HG02798 (cell line): ENCODE results near the gene GABRA4.

ENCODE experiments used
- ATAC-seq: cut with Tn5 transposase; IDR thresholded peaks from one replicate; pipeline ENCODE4 v1.9.1; 2021; ENCODE audit warnings: mild to moderate bottlenecking; ENCODE audit not compliant: unreplicated experiment, poor library complexity

Gene GABRA4

DNA sequence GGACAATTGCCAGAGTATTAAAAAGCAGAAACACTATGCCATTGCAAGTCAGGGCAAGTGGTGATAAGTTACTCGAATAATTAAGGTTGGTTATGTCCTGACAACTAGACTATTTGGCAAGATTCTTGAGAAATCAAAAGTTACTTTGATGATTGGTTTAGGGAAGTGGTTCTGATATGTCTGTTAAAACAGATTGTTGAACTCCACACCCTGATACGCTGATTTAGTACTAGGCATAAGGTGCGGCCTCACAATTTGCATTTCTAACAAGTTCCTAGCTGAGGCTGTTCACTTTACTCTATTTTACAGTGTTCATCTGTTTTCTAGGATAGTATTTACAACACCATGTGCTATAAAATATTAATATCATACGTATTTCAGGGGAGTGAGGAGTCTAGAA, 12.5 kb downstream of the GABRA4 start:
- ATAC-seq, result no peak

DNA sequence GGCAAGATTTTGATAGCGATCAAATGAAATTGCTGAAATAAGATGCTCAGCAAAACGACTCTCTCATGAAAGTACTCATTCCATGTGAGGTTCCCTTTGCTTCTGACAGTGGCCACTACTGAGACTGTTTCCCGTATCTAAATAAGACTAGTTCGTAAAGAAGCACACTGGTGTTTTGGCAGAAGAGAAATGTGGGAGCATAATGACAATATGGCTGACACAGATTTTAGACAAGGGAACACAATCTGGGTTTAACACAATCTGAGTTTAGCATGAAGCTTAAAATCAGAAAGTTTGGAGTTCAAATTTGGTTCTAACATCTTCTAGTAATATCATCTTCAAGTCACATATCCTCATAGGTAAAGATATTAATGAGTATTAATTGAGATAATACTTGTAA, 13.7 kb downstream of the GABRA4 start:
- ATAC-seq, result no peak

DNA sequence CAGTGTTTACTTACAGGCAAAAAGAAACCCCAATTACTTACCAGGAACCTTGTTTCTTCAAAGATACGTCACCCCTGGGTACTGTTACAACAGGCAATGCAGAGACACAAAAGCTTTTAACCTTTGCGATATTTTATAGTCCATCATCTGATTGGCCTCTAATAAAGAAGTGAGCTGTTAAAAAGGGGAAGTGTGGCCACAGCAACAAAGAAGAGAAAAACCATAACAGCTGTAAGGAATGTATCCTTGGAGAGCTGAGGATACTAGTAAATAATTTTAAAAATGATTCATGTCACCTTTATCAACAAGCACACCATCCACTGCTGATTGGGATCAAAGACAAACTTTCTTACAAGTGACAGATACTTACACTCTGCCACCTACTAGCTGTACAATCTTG, 14.1 kb downstream of the GABRA4 start:
- ATAC-seq, result no peak

DNA sequence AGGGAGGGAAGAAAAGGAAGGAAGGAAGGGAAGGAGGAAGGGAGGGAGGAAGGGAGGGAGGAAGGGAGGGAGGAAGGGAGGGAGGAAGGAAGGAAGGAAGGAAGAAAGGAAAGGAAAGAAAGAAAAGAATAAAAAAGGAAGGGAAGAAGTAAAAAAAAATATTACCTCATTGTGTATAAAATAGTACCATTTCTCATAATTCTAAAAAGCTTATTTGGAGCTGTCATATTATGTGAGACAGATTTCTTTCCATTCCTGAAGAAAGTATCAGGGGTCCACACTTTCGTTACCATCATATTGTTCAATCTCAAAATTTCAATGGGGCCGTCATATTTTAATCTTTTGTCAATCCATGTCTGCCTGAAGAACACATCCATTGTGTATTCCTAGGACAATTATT, 16.1 kb downstream of the GABRA4 start:
- ATAC-seq, result no peak

DNA sequence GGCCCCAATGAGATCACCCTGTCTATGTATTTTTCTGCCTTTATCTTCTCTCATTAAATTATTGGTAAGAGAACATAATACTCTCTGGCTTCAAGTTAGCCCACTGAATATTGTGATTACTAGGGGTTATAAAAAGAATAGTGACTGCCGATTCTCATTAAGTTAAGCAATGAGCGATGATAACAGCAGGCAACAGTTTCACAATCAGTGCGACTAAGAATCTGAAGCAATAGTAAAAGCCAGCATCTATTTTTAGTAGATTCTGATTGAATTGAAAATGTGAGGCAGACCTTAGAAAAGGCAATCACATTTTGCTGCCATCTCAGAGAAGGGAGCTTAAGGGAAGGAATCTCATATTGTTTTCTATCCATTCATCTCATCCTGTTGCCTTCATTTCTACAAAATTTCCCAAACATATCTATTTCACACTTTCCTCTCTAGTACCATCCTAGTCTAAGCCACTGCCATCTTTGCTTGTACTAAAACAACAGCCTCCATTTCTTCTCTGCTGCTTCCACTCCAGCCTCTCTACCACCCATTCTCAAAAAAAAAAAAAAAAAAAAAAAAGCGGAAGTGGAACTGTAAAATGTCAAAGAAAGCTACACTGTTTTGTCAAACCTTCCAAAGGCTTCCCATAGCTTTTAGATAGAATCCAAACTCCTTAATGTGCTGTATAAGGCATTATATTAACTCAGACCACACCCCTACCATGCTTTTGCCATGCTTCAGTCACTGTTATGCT, 17.4 kb downstream of the GABRA4 start:
- ATAC-seq, result peak; percentile 68

DNA sequence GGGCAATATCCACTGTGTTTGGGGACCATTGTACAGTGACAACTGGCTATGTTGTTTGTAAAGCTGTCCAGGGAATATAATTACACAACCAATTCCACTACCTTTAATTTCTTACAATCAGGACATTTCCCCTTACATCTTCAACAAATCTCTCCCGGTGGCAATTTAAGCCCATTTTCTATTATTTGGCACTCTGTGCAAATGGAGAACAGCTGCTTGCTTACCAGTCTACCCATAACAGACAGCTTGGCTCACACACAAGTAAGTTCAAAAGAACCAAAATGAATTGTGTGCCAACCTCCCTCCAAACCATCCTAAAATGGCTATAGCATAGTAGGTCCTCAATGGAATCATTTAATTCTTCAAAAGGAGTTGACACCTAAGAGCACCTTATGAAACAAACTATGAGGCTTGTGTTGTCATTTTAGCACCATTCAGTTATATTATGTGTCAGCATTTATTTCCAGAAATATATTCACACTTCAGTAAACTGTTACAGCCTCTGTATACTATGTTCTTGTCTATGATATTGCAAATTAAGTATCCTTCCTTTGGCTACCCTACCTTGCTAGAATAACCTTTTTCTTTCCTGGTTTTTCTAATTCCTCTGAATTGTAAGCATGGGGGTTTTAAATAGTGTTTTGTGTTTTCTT, 18.4 kb downstream of the GABRA4 start:
- ATAC-seq, result no peak

DNA sequence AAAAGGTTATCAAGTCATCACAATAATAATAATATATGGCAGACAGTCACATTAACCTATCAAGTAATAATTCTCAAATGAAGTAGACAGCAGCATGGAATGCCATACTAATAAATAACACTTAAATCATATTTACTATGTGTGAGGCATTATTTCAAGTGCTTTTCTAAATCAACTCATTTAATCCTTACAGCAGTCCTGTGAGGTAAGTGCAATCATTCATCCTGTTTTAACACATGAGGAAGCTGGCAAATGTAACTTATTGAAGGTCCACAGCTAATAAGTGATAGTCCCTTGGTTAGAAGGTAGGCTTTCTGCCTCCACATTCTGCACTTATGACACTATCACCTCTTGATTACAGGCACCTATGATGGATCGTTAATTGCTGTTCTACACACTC, 24.5 kb downstream of the GABRA4 start:
- no peak for ATAC-seq

DNA sequence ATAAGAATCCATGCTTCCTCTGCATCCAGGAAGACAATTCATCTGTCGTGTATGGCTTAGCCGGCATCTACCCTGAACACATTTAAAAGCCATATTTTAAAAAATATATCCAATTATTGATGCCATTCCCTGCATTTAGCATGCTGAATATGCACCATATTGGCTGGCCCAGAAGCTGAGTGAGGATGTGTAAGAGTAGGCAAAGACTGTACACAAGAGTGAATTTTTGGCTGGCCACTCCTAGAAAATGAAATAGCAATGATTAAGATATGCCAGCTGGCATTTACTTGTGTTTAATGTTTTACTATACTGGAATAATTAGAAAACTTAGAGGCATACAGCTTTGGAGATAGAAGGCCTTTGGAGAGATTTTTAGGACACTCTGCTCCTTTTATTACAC, 25.8 kb downstream of the GABRA4 start:
- ATAC-seq, result no peak

DNA sequence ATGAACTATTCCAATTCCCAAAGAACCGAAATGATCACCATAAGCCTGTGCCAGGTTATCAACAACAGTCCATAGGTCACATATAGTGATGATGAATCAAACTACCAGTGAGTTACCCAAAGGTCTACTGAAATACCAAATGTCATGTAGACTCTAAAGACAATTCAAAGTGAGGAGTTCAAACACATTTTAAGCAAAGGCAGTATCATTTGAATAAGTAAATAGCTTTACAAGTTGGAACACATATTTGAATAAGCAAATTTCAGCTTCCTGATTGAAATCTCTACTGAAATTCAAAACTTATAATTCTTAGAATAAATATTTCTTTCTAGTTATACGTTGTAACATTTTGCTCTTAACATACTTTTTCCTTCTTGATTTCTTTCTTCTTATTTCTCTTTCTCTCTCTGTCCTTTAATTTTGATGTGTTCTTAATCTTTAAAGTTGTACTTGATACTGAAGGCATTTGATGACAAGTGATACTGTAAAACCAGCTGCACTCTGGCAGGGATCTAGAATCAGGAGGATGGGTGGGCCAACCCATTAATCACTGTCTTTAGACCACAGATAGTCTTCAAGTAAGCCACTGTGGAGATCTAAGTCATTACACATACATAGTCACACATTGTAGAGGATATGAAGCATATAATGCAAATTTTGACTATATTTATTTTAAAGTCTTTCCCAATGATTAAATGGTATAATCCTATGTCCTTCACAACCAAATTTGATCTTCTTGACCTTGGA, 34.5 kb downstream of the GABRA4 start:
- ATAC-seq, result no peak

DNA sequence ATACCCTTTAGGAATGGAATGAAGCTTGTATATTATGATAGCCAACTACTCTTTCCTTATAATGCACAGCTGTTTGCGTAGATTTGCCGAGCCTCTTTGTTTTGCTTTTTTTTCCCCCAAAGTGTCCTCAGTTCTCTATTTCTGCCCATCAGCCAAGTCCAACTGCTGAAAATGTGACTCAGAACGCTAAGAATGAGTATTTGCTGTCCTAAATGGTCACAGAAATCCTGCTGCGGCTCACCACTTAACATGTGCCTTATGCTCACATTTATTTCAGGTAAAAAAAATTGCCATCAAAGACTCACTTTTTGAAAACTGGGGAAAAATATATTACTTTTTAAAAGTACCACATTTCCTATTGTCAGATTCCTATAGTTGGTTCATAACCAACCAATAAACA, 36.9 kb downstream of the GABRA4 start:
- no peak for ATAC-seq

DNA sequence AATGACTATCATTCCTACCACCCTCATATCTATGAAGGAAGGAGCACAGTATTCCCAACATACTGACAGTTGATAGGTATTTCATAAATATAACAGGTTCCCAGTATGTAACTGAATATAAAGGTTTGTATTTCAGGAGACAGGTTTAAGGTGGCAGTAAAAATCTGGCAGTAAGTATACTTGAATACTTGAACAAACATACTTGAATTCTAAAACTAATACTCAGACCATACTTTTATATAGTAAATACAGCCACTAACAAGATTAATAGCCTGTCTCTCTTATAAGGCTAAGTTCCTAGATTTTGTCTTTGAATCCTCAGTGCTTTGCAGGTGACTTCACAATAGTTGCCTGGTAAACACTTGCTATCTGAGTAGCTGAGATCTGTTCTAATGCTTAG, 37.8 kb downstream of the GABRA4 start:
- ATAC-seq, result no peak

DNA sequence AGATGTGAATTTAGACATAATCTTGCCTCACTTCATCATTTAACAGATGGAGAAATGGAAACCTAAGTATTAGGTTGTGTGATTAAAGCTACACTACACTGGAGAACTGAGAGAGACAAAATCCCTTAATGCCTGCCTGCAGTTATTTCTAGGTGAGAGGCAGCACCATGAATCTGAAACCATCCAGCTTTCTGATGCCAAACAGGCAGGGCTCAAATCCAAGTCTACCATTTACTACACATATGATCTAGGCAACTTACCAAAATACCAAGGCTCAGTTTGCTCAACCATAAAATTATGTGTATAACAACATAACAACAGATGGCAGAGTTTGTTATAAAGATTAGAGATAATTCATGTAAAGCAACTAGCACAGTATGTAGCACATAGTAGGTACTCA, 38.7 kb downstream of the GABRA4 start:
- ATAC-seq, result no peak

DNA sequence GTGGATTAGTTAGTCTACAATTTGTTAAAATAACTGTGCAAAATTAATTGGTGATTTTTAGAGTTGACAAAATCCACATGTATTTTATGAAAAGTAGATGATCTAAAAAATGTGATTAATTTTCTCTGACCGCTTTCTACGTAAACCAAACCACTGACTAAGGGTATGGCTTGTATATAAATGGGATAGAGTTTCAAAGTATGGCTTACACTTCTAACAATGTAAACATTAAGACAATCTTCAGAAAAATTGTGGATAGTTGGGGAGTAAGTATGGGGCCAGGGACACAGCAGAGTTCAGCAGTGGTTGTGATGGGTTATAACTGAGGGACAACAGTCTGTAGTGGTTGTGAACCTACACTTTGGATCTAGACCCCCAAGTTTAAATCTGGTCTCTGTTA, 39.8 kb downstream of the GABRA4 start:
- ATAC-seq, result no peak

DNA sequence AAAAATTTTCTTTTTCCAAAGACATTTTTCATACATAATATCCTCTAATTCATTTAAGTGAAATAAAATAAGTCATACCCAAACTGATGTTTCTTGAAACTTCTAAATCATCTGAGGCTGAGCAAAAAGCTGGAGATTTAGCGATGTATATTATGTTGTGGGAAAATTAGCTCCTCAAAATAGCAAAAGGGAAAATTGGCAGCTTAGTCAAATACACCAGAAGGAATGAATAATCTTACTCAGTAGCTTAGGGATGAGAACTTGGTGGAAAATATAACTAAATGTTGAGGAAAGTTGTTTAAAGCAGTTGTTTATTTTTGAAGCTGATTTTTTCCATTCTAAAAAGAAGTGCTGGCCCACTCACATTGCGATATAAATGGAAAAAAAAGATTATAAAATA, 40.9 kb downstream of the GABRA4 start:
- no peak for ATAC-seq

DNA sequence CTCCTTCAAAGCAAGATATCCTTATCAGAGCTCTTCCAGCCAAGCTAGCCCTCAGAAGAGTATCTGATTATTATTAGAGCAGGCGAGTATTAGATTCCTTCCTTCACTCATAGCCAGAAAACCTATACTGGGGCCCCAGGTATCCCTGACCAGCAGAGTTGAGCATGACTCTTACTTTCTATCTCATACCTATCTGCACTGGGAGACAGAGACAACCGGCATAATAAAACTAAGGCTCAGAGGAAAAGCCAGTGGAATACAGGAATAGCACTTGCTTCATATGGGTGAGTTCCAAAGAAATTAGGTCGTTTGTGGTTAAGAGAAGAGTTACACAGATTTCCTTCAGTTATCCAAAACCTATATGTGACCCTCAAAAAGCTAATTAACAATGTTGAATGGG, 42.6 kb downstream of the GABRA4 start:
- no peak for ATAC-seq

DNA sequence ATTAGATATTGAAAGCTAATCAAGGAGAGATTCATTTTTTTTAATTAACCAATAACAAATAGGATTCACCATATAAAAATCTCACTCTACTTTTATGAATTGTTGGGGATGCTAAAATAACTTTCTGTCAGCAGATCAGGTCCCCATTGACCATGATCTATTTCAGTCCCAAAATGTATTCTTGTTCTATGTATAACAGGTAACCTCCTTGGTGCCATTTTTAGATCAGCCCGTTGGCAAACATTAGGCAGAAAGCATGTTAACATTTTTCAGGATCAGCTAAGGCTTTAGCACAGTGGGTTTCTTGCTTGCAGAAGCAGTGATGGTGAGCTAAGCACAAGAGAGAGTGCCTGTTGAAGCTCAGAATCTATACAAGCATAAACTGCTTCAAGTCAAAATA, 43.6 kb downstream of the GABRA4 start:
- ATAC-seq, result no peak

DNA sequence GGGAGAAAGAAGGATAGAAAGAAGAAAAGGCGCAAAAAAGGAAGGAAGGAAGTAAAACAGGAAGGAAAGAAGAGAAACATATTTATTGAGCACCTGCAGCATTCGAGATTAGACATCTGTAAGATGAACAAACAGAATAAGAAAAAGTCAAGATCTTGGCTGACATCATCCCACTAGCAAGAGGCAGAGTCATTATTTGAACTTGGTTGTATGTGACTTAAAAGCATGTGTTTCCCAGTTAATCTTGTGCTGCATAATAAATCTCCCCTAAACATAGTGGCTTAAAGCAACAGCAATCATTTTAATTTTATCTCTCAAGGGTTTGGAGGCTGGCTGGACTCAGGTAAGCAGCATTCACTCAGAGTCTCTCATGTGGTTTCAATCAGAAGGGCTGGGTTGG, 45.8 kb downstream of the GABRA4 start:
- no peak for ATAC-seq

DNA sequence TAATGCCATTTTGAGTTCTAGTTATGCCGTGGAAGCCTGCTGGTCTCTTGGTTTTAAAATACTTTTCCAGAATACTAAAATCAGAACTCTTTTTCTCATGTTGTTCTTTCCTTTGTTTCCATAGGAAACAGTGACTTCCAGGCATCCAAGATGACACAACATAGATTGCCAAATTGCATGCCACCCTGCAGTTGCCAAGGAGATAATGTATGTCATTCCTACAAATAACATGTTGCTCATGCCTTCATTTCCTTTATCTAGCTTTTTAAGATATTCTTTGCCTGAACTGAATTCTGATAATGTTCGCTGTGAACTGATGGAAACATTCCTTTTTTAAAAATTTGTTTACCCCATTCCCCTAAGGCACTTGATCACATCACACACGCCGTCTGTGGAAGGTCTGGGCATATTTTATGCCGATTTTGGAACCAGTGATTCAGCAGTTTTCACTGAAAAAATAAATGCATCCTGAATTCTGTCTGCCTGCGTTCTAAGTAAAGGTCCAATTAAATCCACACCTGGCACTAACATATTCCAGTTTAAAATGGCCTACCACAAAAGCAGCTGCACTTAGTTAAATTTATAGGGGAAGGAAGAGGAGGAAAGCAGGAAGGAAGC, 46.4 kb downstream of the GABRA4 start:
- ATAC-seq, result no peak

DNA sequence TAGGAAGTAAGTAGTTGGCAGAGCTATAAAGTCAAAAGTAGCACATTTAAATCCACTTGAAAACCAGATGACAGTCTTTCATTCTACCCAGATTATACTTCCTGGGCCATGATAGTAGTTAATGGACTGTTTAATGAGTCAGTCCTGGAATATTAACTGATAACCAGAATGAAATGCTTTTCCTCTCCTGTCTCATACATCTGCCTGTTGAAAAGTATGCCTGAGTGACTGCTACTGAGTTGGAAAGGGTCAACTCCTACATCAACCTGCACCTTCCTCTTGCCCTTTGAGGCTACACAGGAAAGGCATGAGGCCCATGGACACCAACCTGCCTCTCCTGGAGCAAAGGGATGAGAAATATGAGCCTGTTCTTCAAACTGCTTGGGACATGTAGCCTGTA, 48.3 kb downstream of the GABRA4 start:
- ATAC-seq, result no peak

DNA sequence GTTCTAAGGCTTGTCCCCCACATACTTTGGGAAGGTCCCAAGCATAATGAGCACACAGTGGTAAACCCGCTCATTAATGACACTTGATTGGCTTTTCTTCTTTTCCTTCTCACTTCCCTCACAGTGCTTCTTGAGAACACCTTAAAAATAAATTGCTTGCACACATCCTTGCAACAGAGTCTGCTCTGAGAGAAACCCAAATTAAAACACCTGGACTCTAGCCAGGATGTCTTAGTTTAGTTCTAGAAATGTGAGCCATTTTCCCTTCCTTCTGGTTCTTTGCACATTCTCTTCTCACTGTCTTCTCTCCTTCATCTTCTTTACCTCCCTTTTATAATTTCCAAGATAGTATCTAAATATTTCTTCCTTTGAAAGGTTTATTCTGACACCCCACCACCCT, 49.0 kb downstream of the GABRA4 start:
- no peak for ATAC-seq

DNA sequence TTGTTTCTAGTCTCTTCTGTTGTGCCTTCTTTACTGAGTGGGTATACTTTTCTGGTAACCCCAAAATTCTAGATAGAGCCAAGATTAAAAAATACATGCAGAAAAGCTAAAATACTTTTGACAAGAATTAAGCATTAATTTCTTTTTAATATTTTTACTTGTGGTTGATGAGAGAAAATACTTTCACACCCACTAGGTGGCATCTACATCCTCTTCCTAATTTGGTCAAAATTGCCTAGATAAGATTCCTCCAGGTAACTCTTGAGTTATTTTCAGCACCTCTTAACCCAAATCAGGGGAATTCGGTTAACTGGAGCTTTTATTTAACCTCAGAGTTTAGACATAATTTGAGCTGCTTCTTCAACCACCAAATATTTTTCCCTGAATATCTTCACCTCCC, 55.9 kb downstream of the GABRA4 start:
- no peak for ATAC-seq
